GM23338 (cell line): Measurements from ENCODE around the gene FOXC2. TPM values are rescaled to one million over a fixed set of nuclear protein-coding genes. Genes with fewer than 3 reads are reported as not detected.

Experiments
- ATAC-seq: fragments of 200-7000 bp; cut with Tn5 transposase; 3 replicates; pipeline ENCODE4 v1.9.1; 2020
- DNase-seq: peaks from one replicate; pipeline ENCODE4 v3.0.0-alpha.2; 2015; ENCODE audit warnings: low spot score
- H2AFZ ChIP-seq: fragments of 200-600 bp; sonication (generic); 2 replicates; pipeline ENCODE4 v1.8.0; 2016; ENCODE audit warnings: antibody characterized with exemption, mild to moderate bottlenecking, moderate library complexity
- H3F3A ChIP-seq: fragments of 200-600 bp; sonication (generic); replicated peaks from 2 replicates; pipeline ENCODE4 v1.8.0; 2017; ENCODE audit warnings: antibody characterized with exemption, mixed run types, low read depth
- H3K27ac ChIP-seq: fragments of 200-600 bp; sonication (generic); 2 replicates; pipeline ENCODE4 v1.6.1; 2016; ENCODE audit warnings: low read depth
- H3K27me3 ChIP-seq: fragments of 200-600 bp; sonication (generic); 2 replicates; pipeline ENCODE4 v1.8.0; 2016; ENCODE audit warnings: mild to moderate bottlenecking, mixed run types, moderate library complexity; ENCODE audit not compliant: insufficient read depth
- H3K36me3 ChIP-seq: fragments of 200-600 bp; sonication (generic); 2 replicates; pipeline ENCODE4 v1.8.0; 2016; ENCODE audit warnings: mild to moderate bottlenecking; ENCODE audit not compliant: insufficient read depth
- H3K4me1 ChIP-seq: fragments of 200-600 bp; sonication (generic); 2 replicates; pipeline ENCODE4 v1.8.0; 2016; ENCODE audit warnings: mild to moderate bottlenecking, moderate library complexity; ENCODE audit not compliant: insufficient read depth
- H3K4me2 ChIP-seq: fragments of 200-600 bp; sonication (generic); 2 replicates; pipeline ENCODE4 v1.7.1; 2017; ENCODE audit warnings: mixed run types
- H3K4me3 ChIP-seq: fragments of 200-600 bp; sonication (generic); 2 replicates; pipeline ENCODE4 v1.6.1; 2016; ENCODE audit warnings: mixed run types
- H3K79me2 ChIP-seq: fragments of 200-600 bp; sonication (generic); replicated peaks from 2 replicates; pipeline ENCODE4 v1.8.0; 2017; ENCODE audit warnings: mild to moderate bottlenecking; ENCODE audit not compliant: insufficient read depth
- H3K9me2 ChIP-seq: fragments of 200-600 bp; sonication (generic); 2 replicates; pipeline ENCODE4 v1.8.0; 2017; ENCODE audit not compliant: insufficient read depth
- H4K20me1 ChIP-seq: fragments of 200-600 bp; sonication (generic); replicated peaks from 2 replicates; pipeline ENCODE4 v1.8.0; 2017; ENCODE audit warnings: mild to moderate bottlenecking; ENCODE audit not compliant: insufficient read depth
- H3K27ac Mint-ChIP-seq: 2 replicates; pipeline ENCODE4 v1.8.0; 2020; ENCODE audit warnings: inconsistent platforms, mild to moderate bottlenecking, moderate library complexity, mixed read lengths
- H3K27me3 Mint-ChIP-seq: 3 replicates; pipeline ENCODE4 v1.8.0; 2022; ENCODE audit warnings: low read depth, mild to moderate bottlenecking, moderate library complexity, mixed read lengths, inconsistent platforms; ENCODE audit not compliant: insufficient read depth, poor library complexity
- H3K36me3 Mint-ChIP-seq: 3 replicates; pipeline ENCODE4 v1.8.0; 2021; ENCODE audit warnings: low read depth, mild to moderate bottlenecking, inconsistent platforms, moderate library complexity, mixed read lengths
- H3K4me1 Mint-ChIP-seq: 3 replicates; pipeline ENCODE4 v1.8.0; 2020; ENCODE audit warnings: mild to moderate bottlenecking, inconsistent platforms, mixed read lengths
- H3K4me3 Mint-ChIP-seq: 3 replicates; pipeline ENCODE4 v1.8.0; 2021; ENCODE audit warnings: moderate library complexity, mild to moderate bottlenecking, inconsistent platforms, mixed read lengths
- H3K9me3 Mint-ChIP-seq: 3 replicates; pipeline ENCODE4 v1.8.0; 2020; ENCODE audit warnings: moderate library complexity, mild to moderate bottlenecking, inconsistent platforms, mixed read lengths
- EZH2 ChIP-seq: fragments of 200-600 bp; sonication (generic); IDR thresholded peaks from one replicate; pipeline ENCODE4 v1.8.0; 2017; ENCODE audit warnings: antibody characterized with exemption, mild to moderate bottlenecking, low read depth; ENCODE audit not compliant: unreplicated experiment
- EZH2phosphoT487 ChIP-seq: fragments of 200-600 bp; sonication (generic); IDR thresholded peaks from one replicate; pipeline ENCODE4 v1.8.1; 2018; ENCODE audit warnings: antibody characterized with exemption; ENCODE audit not compliant: unreplicated experiment
- JUNB ChIP-seq: IDR thresholded peaks from one replicate; pipeline ENCODE4 v1.6.1; 2016; ENCODE audit warnings: antibody characterized with exemption; ENCODE audit not compliant: unreplicated experiment
- NANOG ChIP-seq: IDR thresholded peaks from 2 replicates; pipeline ENCODE4 v1.6.1; 2016; ENCODE audit warnings: antibody characterized with exemption, borderline replicate concordance
- POLR2AphosphoS5 ChIP-seq: IDR thresholded peaks from 2 replicates; pipeline ENCODE4 v1.6.1; 2016; ENCODE audit warnings: antibody characterized with exemption, low read depth
- ZNF114 ChIP-seq: fragments of 250-450 bp; sonication (Bioruptor Pico); IDR thresholded peaks from 2 replicates; pipeline ENCODE4 v1.5.0; 2020; ENCODE audit warnings: mild to moderate bottlenecking, moderate library complexity
- ZNF331 ChIP-seq: fragments of 250-450 bp; sonication (Bioruptor Pico); IDR thresholded peaks from 2 replicates; pipeline ENCODE4 v1.5.0; 2020; ENCODE audit warnings: low read depth, mild to moderate bottlenecking, moderate library complexity
- polyA plus RNA-seq: library from polyadenylated mRNA; unstranded; fragments of >200 nt; fragmentation: Nextera tagmentation; extraction: Ambion mirVana; gene quantifications from 2 replicates; pipeline ENCODE4 v1.2.1, GENCODE V29; 2016
- total RNA-seq: library from RNA; depleted of rRNA; stranded (reverse); fragments of >200 nt; shearing (Covaris generic); gene quantifications from 2 replicates; pipeline ENCODE4 v1.2.3, GENCODE V29; 2014
- TF ChIP-seq, protein P1 (sequence below): IDR thresholded peaks from 2 replicates; pipeline ENCODE4 v1.6.1; 2016; ENCODE audit warnings: antibody characterized with exemption
- TF ChIP-seq, protein P2 (sequence below), 2 experiments: fragments of 200-600 bp in 1 of 2; sonication (generic) in 1 of 2; conservative IDR thresholded peaks; 2 replicates each; pipeline versions ENCODE4 v1.5.1 to v1.6.1; 2016 to 2017; ENCODE audit warnings: antibody characterized with exemption in 2 of 2, low read depth in 2 of 2, mild to moderate bottlenecking in 2 of 2, moderate library complexity in 1 of 2
- TF ChIP-seq, protein P3 (sequence below): fragments of 250-450 bp; sonication (Bioruptor Pico); IDR thresholded peaks from 2 replicates; pipeline ENCODE4 v1.5.0; 2020; ENCODE audit warnings: mild to moderate bottlenecking, moderate library complexity
- TF ChIP-seq, protein P4 (sequence below): IDR thresholded peaks from one replicate; pipeline ENCODE4 v1.6.1; 2018; ENCODE audit warnings: antibody characterized with exemption; ENCODE audit not compliant: unreplicated experiment

FOXC2 gene
- total and polyA plus RNA-seq, 2 experiments from 2014 or later = 0.16 TPM; not detected in 1

DNA sequence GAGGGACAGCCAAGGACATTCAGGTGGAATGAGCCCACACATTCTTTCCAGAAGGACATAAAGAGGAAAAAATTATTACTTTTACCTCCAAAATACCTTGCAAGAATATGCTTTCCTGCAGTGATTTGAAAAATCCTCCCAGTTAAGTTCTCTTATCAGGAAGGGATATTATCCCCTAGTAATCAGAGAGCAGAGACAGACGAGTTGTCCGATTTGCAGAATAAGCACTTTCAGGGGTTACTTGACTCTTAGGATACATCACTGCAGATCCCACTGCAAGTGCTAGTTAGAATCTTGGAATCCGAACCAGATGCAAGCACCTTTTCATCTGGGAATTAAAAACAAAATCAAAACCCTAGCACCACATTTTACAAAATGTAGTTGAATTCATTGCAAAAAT is 45.3 kb downstream of the FOXC2 start:
- no peak for TF ChIP-seq NANOG
- TF ChIP-seq ZNF114 (CRISPR knock-in tag) = no peak
- TF ChIP-seq, protein P1, sequence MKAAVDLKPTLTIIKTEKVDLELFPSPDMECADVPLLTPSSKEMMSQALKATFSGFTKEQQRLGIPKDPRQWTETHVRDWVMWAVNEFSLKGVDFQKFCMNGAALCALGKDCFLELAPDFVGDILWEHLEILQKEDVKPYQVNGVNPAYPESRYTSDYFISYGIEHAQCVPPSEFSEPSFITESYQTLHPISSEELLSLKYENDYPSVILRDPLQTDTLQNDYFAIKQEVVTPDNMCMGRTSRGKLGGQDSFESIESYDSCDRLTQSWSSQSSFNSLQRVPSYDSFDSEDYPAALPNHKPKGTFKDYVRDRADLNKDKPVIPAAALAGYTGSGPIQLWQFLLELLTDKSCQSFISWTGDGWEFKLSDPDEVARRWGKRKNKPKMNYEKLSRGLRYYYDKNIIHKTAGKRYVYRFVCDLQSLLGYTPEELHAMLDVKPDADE = no peak
- TF ChIP-seq EZH2 = no peak
- no peak for TF ChIP-seq POLR2AphosphoS5
- TF ChIP-seq, protein P2, sequence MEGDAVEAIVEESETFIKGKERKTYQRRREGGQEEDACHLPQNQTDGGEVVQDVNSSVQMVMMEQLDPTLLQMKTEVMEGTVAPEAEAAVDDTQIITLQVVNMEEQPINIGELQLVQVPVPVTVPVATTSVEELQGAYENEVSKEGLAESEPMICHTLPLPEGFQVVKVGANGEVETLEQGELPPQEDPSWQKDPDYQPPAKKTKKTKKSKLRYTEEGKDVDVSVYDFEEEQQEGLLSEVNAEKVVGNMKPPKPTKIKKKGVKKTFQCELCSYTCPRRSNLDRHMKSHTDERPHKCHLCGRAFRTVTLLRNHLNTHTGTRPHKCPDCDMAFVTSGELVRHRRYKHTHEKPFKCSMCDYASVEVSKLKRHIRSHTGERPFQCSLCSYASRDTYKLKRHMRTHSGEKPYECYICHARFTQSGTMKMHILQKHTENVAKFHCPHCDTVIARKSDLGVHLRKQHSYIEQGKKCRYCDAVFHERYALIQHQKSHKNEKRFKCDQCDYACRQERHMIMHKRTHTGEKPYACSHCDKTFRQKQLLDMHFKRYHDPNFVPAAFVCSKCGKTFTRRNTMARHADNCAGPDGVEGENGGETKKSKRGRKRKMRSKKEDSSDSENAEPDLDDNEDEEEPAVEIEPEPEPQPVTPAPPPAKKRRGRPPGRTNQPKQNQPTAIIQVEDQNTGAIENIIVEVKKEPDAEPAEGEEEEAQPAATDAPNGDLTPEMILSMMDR (conservative IDR thresholded peaks at IDR 0.05; ENCODE audit: low read depth in 2 of 2) = no peak
- no peak for TF ChIP-seq ZNF331
- TF ChIP-seq EZH2phosphoT487 = no peak
- TF ChIP-seq, protein P3, sequence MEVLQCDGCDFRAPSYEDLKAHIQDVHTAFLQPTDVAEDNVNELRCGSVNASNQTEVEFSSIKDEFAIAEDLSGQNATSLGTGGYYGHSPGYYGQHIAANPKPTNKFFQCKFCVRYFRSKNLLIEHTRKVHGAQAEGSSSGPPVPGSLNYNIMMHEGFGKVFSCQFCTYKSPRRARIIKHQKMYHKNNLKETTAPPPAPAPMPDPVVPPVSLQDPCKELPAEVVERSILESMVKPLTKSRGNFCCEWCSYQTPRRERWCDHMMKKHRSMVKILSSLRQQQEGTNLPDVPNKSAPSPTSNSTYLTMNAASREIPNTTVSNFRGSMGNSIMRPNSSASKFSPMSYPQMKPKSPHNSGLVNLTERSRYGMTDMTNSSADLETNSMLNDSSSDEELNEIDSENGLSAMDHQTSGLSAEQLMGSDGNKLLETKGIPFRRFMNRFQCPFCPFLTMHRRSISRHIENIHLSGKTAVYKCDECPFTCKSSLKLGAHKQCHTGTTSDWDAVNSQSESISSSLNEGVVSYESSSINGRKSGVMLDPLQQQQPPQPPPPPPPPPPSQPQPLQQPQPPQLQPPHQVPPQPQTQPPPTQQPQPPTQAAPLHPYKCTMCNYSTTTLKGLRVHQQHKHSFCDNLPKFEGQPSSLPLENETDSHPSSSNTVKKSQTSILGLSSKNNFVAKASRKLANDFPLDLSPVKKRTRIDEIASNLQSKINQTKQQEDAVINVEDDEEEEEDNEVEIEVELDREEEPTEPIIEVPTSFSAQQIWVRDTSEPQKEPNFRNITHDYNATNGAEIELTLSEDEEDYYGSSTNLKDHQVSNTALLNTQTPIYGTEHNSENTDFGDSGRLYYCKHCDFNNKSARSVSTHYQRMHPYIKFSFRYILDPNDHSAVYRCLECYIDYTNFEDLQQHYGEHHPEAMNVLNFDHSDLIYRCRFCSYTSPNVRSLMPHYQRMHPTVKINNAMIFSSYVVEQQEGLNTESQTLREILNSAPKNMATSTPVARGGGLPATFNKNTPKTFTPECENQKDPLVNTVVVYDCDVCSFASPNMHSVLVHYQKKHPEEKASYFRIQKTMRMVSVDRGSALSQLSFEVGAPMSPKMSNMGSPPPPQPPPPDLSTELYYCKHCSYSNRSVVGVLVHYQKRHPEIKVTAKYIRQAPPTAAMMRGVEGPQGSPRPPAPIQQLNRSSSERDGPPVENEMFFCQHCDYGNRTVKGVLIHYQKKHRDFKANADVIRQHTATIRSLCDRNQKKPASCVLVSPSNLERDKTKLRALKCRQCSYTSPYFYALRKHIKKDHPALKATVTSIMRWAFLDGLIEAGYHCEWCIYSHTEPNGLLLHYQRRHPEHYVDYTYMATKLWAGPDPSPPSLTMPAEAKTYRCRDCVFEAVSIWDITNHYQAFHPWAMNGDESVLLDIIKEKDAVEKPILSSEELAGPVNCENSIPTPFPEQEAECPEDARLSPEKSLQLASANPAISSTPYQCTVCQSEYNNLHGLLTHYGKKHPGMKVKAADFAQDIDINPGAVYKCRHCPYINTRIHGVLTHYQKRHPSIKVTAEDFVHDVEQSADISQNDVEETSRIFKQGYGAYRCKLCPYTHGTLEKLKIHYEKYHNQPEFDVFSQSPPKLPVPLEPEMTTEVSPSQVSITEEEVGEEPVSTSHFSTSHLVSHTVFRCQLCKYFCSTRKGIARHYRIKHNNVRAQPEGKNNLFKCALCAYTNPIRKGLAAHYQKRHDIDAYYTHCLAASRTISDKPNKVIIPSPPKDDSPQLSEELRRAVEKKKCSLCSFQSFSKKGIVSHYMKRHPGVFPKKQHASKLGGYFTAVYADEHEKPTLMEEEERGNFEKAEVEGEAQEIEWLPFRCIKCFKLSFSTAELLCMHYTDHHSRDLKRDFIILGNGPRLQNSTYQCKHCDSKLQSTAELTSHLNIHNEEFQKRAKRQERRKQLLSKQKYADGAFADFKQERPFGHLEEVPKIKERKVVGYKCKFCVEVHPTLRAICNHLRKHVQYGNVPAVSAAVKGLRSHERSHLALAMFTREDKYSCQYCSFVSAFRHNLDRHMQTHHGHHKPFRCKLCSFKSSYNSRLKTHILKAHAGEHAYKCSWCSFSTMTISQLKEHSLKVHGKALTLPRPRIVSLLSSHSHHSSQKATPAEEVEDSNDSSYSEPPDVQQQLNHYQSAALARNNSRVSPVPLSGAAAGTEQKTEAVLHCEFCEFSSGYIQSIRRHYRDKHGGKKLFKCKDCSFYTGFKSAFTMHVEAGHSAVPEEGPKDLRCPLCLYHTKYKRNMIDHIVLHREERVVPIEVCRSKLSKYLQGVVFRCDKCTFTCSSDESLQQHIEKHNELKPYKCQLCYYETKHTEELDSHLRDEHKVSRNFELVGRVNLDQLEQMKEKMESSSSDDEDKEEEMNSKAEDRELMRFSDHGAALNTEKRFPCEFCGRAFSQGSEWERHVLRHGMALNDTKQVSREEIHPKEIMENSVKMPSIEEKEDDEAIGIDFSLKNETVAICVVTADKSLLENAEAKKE (CRISPR knock-in tag) = no peak
- TF ChIP-seq, protein P4, sequence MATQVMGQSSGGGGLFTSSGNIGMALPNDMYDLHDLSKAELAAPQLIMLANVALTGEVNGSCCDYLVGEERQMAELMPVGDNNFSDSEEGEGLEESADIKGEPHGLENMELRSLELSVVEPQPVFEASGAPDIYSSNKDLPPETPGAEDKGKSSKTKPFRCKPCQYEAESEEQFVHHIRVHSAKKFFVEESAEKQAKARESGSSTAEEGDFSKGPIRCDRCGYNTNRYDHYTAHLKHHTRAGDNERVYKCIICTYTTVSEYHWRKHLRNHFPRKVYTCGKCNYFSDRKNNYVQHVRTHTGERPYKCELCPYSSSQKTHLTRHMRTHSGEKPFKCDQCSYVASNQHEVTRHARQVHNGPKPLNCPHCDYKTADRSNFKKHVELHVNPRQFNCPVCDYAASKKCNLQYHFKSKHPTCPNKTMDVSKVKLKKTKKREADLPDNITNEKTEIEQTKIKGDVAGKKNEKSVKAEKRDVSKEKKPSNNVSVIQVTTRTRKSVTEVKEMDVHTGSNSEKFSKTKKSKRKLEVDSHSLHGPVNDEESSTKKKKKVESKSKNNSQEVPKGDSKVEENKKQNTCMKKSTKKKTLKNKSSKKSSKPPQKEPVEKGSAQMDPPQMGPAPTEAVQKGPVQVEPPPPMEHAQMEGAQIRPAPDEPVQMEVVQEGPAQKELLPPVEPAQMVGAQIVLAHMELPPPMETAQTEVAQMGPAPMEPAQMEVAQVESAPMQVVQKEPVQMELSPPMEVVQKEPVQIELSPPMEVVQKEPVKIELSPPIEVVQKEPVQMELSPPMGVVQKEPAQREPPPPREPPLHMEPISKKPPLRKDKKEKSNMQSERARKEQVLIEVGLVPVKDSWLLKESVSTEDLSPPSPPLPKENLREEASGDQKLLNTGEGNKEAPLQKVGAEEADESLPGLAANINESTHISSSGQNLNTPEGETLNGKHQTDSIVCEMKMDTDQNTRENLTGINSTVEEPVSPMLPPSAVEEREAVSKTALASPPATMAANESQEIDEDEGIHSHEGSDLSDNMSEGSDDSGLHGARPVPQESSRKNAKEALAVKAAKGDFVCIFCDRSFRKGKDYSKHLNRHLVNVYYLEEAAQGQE = no peak
- TF ChIP-seq JUNB = no peak
- Histone ChIP-seq H3K36me3 (no peaks in the 10 kb centered on the region), H3K27me3 (no peaks in the 10 kb centered on the region), H3K27ac (no peak overlapping the region), H2AFZ (no peak overlapping the region), H3K9me2 (no peaks in the 10 kb centered on the region), H3K4me2 (no peak overlapping the region), H3F3A (no peaks in the 10 kb centered on the region), H3K4me1 (0 out of 2 replicates have a peak, but pooled peaks cover 6% of the 10 kb centered on the region), H3K4me3 (no peak overlapping the region), H4K20me1 (no peaks in the 10 kb centered on the region), H3K79me2 (no peaks in the 10 kb centered on the region)
- Mint-ChIP-seq H3K27me3 (peaks cover 6% of the 10 kb centered on the region), H3K4me1 (peaks cover 18% of the 10 kb centered on the region), H3K36me3 (no peaks in the 10 kb centered on the region), H3K9me3 (no peaks in the 10 kb centered on the region), H3K4me3 (no peak overlapping the region), H3K27ac (no peak overlapping the region)
- no peak for ATAC-seq
- DNase-seq = no peak
